OCI-LY7 (cell line): Measurements from ENCODE around the gene PCYT2. TPM values are rescaled to one million over a fixed set of nuclear protein-coding genes. Genes with fewer than 3 reads are reported as not detected.

Source experiments
- BruUV-seq: library from RNA; stranded (reverse); fragments of 400-500 nt; replicated peaks from 2 replicates; lab custom pipeline; 2021; lab: Mats Ljungman, UMichigan
- CTCF ChIA-PET: fragments of 300-600 bp; sonication (Branson Sonifier 250); formaldehyde crosslinking; loops from one replicate; lab custom pipeline; 2022; ENCODE audit warnings: antibody characterized with exemption; ENCODE audit not compliant: unreplicated experiment; lab: Charles Lee
- POLR2A ChIA-PET: fragments of 300-600 bp; sonication (Branson Sonifier 250); formaldehyde crosslinking; loops from one replicate; lab custom pipeline; 2022; ENCODE audit warnings: antibody characterized with exemption; lab: Charles Lee
- DNase-seq: peaks from one replicate; pipeline ENCODE4 v3.0.0-alpha.2; 2015; ENCODE audit warnings: low spot score
- H2AFZ ChIP-seq: fragments of 200-600 bp; sonication (generic), shearing (Covaris generic); 2 replicates; pipeline ENCODE4 v1.6.1; 2014; ENCODE audit warnings: mild to moderate bottlenecking, antibody characterized with exemption, low read length, moderate library complexity
- H3K27ac ChIP-seq: fragments of 200-600 bp; sonication (generic); 2 replicates; pipeline ENCODE4 v1.5.1; 2014; ENCODE audit warnings: mixed run types, low read depth, mild to moderate bottlenecking, moderate library complexity, low read length, inconsistent platforms; ENCODE audit not compliant: poor library complexity, severe bottlenecking
- H3K36me3 ChIP-seq: fragments of 200-600 bp; sonication (generic); 2 replicates; pipeline ENCODE4 v1.6.1; 2014; ENCODE audit warnings: mild to moderate bottlenecking, antibody characterized with exemption, low read length, moderate library complexity, mixed read lengths; ENCODE audit not compliant: insufficient read depth
- H3K4me1 ChIP-seq: fragments of 200-600 bp; sonication (generic); 2 replicates; pipeline ENCODE4 v1.5.1; 2014; ENCODE audit warnings: mild to moderate bottlenecking, low read length; ENCODE audit not compliant: insufficient read depth, poor library complexity, severe bottlenecking
- H3K4me2 ChIP-seq: fragments of 200-600 bp; sonication (generic); 2 replicates; pipeline ENCODE4 v1.6.1; 2014; ENCODE audit warnings: mild to moderate bottlenecking, low read length
- H3K4me3 ChIP-seq: fragments of 200-600 bp; sonication (generic); 2 replicates; pipeline ENCODE4 v1.5.1; 2014; ENCODE audit warnings: mild to moderate bottlenecking, low read depth, low read length; ENCODE audit not compliant: poor library complexity, severe bottlenecking
- H3K79me2 ChIP-seq: fragments of 200-600 bp; sonication (generic); 2 replicates; pipeline ENCODE4 v1.6.1; 2016; ENCODE audit warnings: low read depth, mild to moderate bottlenecking, low read length, moderate library complexity, mixed read lengths; ENCODE audit not compliant: insufficient read depth
- H3K9me2 ChIP-seq: fragments of 200-600 bp; sonication (generic); 2 replicates; pipeline ENCODE4 v1.6.1; 2016; ENCODE audit warnings: mild to moderate bottlenecking, low read length, mixed read lengths; ENCODE audit not compliant: insufficient read depth
- H3K9me3 ChIP-seq: fragments of 200-600 bp; sonication (generic); 2 replicates; pipeline ENCODE4 v1.6.1; 2014; ENCODE audit warnings: mild to moderate bottlenecking, mixed run types, low read length, mixed read lengths
- H4K20me1 ChIP-seq: fragments of 200-600 bp; sonication (generic); 2 replicates; pipeline ENCODE4 v1.6.1; 2014; ENCODE audit warnings: mild to moderate bottlenecking, antibody characterized with exemption, low read length, moderate library complexity, mixed read lengths; ENCODE audit not compliant: insufficient read depth
- CTCF ChIP-seq: fragments of 200-600 bp; sonication (generic); conservative IDR thresholded peaks from 2 replicates; pipeline ENCODE4 v1.5.1; 2014; ENCODE audit warnings: mild to moderate bottlenecking, antibody characterized with exemption, low read length, moderate library complexity, mixed read lengths
- EZH2phosphoT487 ChIP-seq: fragments of 200-600 bp; sonication (generic); IDR thresholded peaks from 2 replicates; pipeline ENCODE4 v1.6.1; 2018; ENCODE audit warnings: low read depth, borderline replicate concordance, mild to moderate bottlenecking, mixed run types, antibody characterized with exemption, low read length, moderate library complexity, mixed read lengths
- intact Hi-C: fragments of 100-400 bp; cut with micrococcal nuclease; formaldehyde crosslinking; loops from one replicate; pipeline ENCODE4 v1.10.0; 2022; ENCODE audit not compliant: unreplicated experiment
- total RNA-seq, 2 experiments: library from RNA; depleted of rRNA in 1 of 2; stranded (reverse); fragments of >200 nt in 1 of 2; shearing (Covaris generic) in 1 of 2; gene quantifications; 2 replicates each; pipeline ENCODE4 v1.2.3, GENCODE V29; 2014 to 2022

Gene PCYT2
- total RNA-seq, 2 experiments from 2014 or later: 70.1 to 104 TPM

DNA sequence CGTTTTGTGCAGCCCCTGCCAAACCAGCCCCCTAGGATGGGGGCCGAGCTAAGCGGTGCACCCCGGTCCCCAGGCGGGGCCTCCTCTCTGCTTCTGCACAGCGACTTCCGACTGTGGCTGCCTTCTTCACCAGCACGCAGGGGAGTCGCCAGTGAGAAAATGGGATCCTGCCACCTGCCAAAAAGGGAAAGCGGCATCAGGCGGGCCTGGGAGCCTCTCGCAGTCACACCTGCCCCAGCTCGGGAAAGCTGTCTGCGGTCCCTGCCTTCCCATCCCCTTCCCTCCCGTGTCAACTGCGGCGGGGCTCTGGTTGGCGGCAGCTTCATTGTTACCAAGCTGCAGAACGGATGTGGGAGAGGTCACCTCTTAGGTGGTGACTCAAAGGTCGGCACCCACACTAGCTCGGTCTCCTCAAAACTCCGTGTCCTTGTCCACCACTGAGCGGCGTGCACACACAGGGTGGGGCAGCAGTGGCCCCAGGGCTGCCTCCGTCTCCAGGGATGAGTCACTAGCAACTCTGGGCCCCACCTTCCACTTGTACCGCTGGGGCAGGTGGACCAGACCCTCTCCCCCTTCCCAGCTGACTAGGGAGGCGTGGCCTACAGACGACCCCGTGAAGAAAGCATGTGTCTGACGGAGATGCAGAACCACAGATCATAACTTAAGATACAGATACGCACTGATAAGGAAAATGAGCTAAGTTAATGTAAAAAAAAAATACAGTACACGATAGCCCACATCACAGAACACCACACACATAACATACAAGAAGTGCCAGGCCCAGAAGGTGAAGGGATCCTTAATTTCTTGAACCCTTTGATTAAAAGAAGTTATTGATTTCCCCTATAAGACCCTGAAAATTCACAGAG, 1.5 kb upstream of the PCYT2 start:
- Histone ChIP-seq H3K4me2 (no peak overlapping the region), H2AFZ (no peak overlapping the region), H3K79me2 (peaks cover 17% of the 10 kb centered on the region), H3K36me3 (peaks cover 63% of the 10 kb centered on the region), H3K4me1 (peaks cover 23% of the 10 kb centered on the region), H4K20me1 (peaks cover 8% of the 10 kb centered on the region), H3K4me3 (no peak overlapping the region), H3K9me3 (no peaks in the 10 kb centered on the region), H3K9me2 (no peaks in the 10 kb centered on the region), H3K27ac (no peak overlapping the region)
- no TSS peak for BruUV-seq
- ChIA-PET POLR2A (interaction anchor here (0.9 kb wide), 1 partner anchor 42 kb away, joined by 4 read pairs; the partner anchor contains the start of gene ARHGDIA), CTCF (no interaction called here)
- intact Hi-C loops: no loop called here
- DNase-seq: no peak
- TF ChIP-seq CTCF (no peak), EZH2phosphoT487 (no peak)

DNA sequence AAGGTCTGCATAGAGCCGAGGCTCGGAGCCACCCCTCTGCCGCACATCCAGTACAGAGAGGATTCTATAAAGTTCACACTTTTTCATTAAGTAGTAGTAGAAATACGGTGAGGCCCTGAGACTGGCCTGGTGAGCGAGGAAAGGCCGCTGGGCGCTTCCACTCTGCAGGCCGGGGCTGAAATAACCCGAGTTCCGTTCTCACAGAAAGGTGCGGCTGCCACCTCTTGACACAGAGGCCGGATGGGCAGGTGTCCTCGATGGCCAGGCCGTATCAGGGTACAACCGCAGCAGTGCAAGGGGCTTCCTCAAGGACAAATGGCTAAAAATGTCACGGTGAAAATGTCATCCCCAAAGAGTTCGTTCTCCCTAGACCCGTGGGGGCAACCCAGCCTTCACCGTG, 770 bp upstream of the PCYT2 start:
- CTCF ChIA-PET: no interaction called here
- no peak for TF ChIP-seq EZH2phosphoT487
- TF ChIP-seq CTCF: no peak
- Histone ChIP-seq H3K4me2 (no peak overlapping the region; the same call in 1 of the 2 replicates), H3K36me3 (peaks cover 70% of the 10 kb centered on the region), H3K4me1 (peaks cover 20% of the 10 kb centered on the region), H3K4me3 (peak overlapping the region; percentile 14), H4K20me1 (peaks cover 3% of the 10 kb centered on the region), H3K27ac (no peak overlapping the region), H3K9me2 (no peaks in the 10 kb centered on the region), H3K79me2 (peaks cover 10% of the 10 kb centered on the region), H3K9me3 (no peaks in the 10 kb centered on the region), H2AFZ (no peak overlapping the region)
- no peak for DNase-seq
- BruUV-seq: TSS peak; percentile 62
- POLR2A ChIA-PET: no interaction called here
- intact Hi-C loops: loop anchor here (1.0 kb wide), 2 partner anchors 21 to 43 kb away; partner anchors contain the start of genes ALYREF and ANAPC11
